ENCODE measurements around the gene MASP1.

The MASP1 gene

GRCh38 chr3:187291512-187292132 is at the start of gene MASP1:
Gene MASP1, minus strand, starts transcription at chr3:187291737. Its CDS starts 105 bp downstream, at chr3:187291632.
- ATAC-seq (no peak), DNase-seq (no peak)

- no peak for ATAC-seq
Observed at GRCh38 chr3:187340578-187340977, 49.0 kb upstream of the MASP1 start.

GRCh38 chr3:187336322-187336721 is 44.8 kb upstream of the MASP1 start:
- no peak for DNase-seq
- no peak for ATAC-seq

More at GRCh38 chr3:187340578-187340977, 49.0 kb upstream of the MASP1 start:
- no peak for DNase-seq

GRCh38 chr3:187334904-187335303 is 43.4 kb upstream of the MASP1 start:
- DNase-seq (no peak), ATAC-seq (no peak)

GRCh38 chr3:187328691-187329090 is 37.2 kb upstream of the MASP1 start:
- no peak for DNase-seq
- no peak for ATAC-seq

- DNase-seq (no peak), ATAC-seq (no peak)
Observed at GRCh38 chr3:187327845-187328244, 36.3 kb upstream of the MASP1 start.

- no peak for ATAC-seq
- DNase-seq = no peak
Observed at GRCh38 chr3:187325632-187326031, 34.1 kb upstream of the MASP1 start.

GRCh38 chr3:187323091-187323490 is 31.6 kb upstream of the MASP1 start:
- DNase-seq = no peak
- no peak for ATAC-seq

GRCh38 chr3:187322291-187322690 is 30.8 kb upstream of the MASP1 start:
- ATAC-seq (no peak), DNase-seq (no peak)

GRCh38 chr3:187321766-187322165 is 30.2 kb upstream of the MASP1 start:
- no peak for DNase-seq
- no peak for ATAC-seq

- DNase-seq = peak; percentile 69
- ATAC-seq = peak; percentile 62
Observed at GRCh38 chr3:187319699-187320302, 28.3 kb upstream of the MASP1 start.

- DNase-seq (peak; percentile 23), ATAC-seq (no peak)
Observed at GRCh38 chr3:187318819-187319616, 27.5 kb upstream of the MASP1 start.

GRCh38 chr3:187315872-187316271 is 24.3 kb upstream of the MASP1 start:
- ATAC-seq = no peak
- DNase-seq = no peak

GRCh38 chr3:187314176-187314575 is 22.6 kb upstream of the MASP1 start:
- no peak for DNase-seq
- ATAC-seq = no peak

- ATAC-seq (no peak), DNase-seq (no peak)
Observed at GRCh38 chr3:187310954-187311470, 19.5 kb upstream of the MASP1 start.

GRCh38 chr3:187310226-187310625 is 18.7 kb upstream of the MASP1 start:
- no peak for ATAC-seq

GRCh38 chr3:187305881-187306280 is 14.3 kb upstream of the MASP1 start:
- no peak for DNase-seq

More at GRCh38 chr3:187310226-187310625, 18.7 kb upstream of the MASP1 start:
- no peak for DNase-seq

GRCh38 chr3:187299611-187300010 is 8.1 kb upstream of the MASP1 start:
- ATAC-seq (no peak), DNase-seq (no peak)

More at GRCh38 chr3:187305881-187306280, 14.3 kb upstream of the MASP1 start:
- no peak for ATAC-seq

GRCh38 chr3:187296911-187297310 is 5.4 kb upstream of the MASP1 start:
- ATAC-seq (no peak), DNase-seq (no peak)

GRCh38 chr3:187296058-187296457 is 4.5 kb upstream of the MASP1 start:
- ATAC-seq (no peak), DNase-seq (no peak)

GRCh38 chr3:187295316-187296034 is 3.9 kb upstream of the MASP1 start:
- DNase-seq = no peak
- no peak for ATAC-seq
